Measurements from ENCODE around the gene PPP3R1.

Gene PPP3R1

DNA sequence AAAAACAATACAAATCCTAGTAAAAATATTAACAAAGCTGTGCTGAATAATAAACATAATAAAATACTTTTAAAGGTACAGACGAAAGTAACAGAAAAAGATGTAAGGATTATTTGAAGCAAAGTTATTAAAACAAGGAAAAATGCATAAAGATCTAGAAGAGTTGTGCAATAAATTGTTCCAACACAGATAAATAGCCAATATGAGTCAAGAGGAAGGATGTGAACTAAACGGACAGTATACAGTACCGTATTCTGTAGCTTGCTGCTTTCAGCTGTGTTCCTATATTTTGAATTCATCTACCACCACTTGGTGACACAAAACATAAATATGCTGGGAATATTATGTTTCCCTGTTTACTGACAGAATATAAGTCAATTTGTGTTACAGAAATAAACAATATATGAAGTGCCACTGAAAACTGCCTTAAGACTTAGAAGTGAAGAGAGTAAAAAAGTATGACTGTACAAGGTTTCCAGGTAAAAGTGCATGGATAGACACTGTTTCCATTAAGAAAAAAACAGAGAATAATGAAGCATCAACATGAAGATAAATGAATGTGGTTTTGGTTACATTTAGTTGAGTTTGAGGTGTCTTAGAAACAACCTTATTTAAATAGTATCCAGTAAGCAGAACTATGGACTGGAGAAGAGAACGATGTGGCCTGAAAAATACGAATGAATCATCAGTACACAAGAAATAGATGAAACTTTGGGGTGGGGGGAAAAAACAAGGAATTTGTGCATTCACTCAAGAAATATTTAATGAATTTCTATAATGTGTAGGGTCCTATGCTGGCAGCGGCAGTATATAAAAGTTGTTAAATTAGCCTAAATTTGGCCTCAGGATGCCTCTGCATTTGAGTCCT, 13.1 kb downstream of the PPP3R1 start:
- Histone ChIP-seq H3F3A (ENCODE audit: control insufficient read depth, insufficient read depth) (no peaks in the 10 kb centered on the region), H3K4me1 (ENCODE audit: control insufficient read depth, low read length) (peaks cover 37% of the 10 kb centered on the region)

DNA sequence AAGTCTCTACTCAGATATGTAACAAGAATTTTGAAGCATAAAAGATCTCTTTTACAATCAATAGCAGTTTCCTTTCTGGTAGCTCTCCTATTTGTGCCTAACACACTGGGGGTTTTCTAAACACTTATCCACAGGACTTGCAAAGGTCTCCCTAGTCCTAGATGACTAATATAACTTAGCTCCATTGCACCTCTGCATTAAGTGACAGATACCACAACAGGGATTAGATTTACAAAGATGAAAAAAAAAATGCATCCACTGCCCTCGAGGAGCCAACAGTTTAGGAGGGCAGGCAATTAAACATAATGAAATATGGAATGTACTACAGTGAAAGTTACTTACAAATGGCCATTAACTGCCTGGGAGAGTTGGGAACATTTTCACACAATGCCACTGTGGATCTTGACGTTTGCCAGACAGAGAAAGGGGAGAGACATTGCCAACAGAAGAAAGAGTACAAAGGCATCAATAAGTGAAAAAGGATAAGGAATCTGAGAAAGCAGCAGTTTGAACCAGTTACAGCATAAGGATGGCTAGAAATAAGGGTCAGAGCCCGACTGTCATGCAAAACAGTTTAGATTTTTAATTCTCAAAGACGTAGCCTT, 14.3 kb downstream of the PPP3R1 start:
- Histone ChIP-seq H3F3A (ENCODE audit: control insufficient read depth, insufficient read depth) (0 out of 2 replicates have a peak, but pooled peaks cover under 1% of the 10 kb centered on the region), H3K9me3 (ENCODE audit: control insufficient read depth, insufficient read depth, low read length) (no peaks in the 10 kb centered on the region), H3K4me2 (ENCODE audit: low read length) (no peak overlapping the region), H3K79me2 (ENCODE audit: control insufficient read depth, low read length) (peaks cover 100% of the 10 kb centered on the region), H3K27me3 (ENCODE audit: control insufficient read depth, low read length) (no peaks in the 10 kb centered on the region), H3K4me1 (ENCODE audit: control insufficient read depth, low read length) (peaks cover 37% of the 10 kb centered on the region), H3K36me3 (ENCODE audit: control insufficient read depth, low read length) (peaks cover 54% of the 10 kb centered on the region), H4K20me1 (ENCODE audit: control insufficient read depth, insufficient read depth, low read depth, low read length) (peaks cover 44% of the 10 kb centered on the region), H3K27ac (ENCODE audit: low read depth, low read length) (no peak overlapping the region), H3K4me3 (ENCODE audit: low read length) (no peak overlapping the region), H3K9me2 (replicated peaks; ENCODE audit: control insufficient read depth, low read length) (no peaks in the 10 kb centered on the region)
- TF ChIP-seq, protein P1, sequence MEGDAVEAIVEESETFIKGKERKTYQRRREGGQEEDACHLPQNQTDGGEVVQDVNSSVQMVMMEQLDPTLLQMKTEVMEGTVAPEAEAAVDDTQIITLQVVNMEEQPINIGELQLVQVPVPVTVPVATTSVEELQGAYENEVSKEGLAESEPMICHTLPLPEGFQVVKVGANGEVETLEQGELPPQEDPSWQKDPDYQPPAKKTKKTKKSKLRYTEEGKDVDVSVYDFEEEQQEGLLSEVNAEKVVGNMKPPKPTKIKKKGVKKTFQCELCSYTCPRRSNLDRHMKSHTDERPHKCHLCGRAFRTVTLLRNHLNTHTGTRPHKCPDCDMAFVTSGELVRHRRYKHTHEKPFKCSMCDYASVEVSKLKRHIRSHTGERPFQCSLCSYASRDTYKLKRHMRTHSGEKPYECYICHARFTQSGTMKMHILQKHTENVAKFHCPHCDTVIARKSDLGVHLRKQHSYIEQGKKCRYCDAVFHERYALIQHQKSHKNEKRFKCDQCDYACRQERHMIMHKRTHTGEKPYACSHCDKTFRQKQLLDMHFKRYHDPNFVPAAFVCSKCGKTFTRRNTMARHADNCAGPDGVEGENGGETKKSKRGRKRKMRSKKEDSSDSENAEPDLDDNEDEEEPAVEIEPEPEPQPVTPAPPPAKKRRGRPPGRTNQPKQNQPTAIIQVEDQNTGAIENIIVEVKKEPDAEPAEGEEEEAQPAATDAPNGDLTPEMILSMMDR (IDR thresholded peaks at IDR 0.05; ENCODE audit: low read depth, low read length, poor library complexity, severe bottlenecking) = no peak
- TF ChIP-seq EZH2phosphoT487 (IDR thresholded peaks at IDR 0.05; ENCODE audit: borderline replicate concordance, low read length) = no peak

More for the DNA sequence above, 13.1 kb downstream of the PPP3R1 start:
- peaks cover 100% of the 10 kb centered on the region for H3K79me2 ChIP-seq (ENCODE audit: control insufficient read depth, low read length)
- H3K9me3 ChIP-seq (ENCODE audit: control insufficient read depth, insufficient read depth, low read length) = no peaks in the 10 kb centered on the region
- H3K4me2 ChIP-seq (ENCODE audit: low read length) = no peak overlapping the region
- no peaks in the 10 kb centered on the region for H3K27me3 ChIP-seq (ENCODE audit: control insufficient read depth, low read length)
- no peaks in the 10 kb centered on the region for H3K9me2 ChIP-seq (replicated peaks; ENCODE audit: control insufficient read depth, low read length)
- H3K36me3 ChIP-seq (ENCODE audit: control insufficient read depth, low read length) = peaks cover 55% of the 10 kb centered on the region
- no peak for TF ChIP-seq EZH2phosphoT487 (IDR thresholded peaks at IDR 0.05; ENCODE audit: borderline replicate concordance, low read length)
- TF ChIP-seq, protein P1 (IDR thresholded peaks at IDR 0.05; ENCODE audit: low read depth, low read length, poor library complexity, severe bottlenecking) = no peak
- H4K20me1 ChIP-seq (ENCODE audit: control insufficient read depth, insufficient read depth, low read depth, low read length) = peaks cover 48% of the 10 kb centered on the region
- no peak overlapping the region for H3K27ac ChIP-seq (ENCODE audit: low read depth, low read length)
- no peak overlapping the region for H3K4me3 ChIP-seq (ENCODE audit: low read length)

DNA sequence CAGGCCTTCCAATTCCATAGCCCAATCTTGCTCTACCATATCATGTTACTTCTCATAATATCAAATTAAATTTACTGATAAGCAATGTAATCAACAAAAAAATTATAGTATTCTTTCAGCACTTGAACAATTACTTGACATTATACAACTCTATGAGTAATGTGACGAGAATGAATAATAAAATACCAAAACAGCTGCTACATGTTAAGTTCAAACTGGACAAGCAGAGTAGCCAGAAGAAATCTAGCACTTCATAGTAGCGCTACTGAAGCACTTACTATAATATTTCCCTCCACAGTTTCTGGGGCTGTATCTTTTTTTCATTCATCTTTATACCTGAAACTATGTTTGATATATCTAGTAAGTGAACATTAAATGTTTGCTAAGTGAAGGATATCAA, 14.9 kb downstream of the PPP3R1 start:
- peaks cover 41% of the 10 kb centered on the region for H4K20me1 ChIP-seq (ENCODE audit: control insufficient read depth, insufficient read depth, low read depth, low read length)
- no peaks in the 10 kb centered on the region for H3K27me3 ChIP-seq (ENCODE audit: control insufficient read depth, low read length)
- no peaks in the 10 kb centered on the region for H3K9me3 ChIP-seq (ENCODE audit: control insufficient read depth, insufficient read depth, low read length)
- no peak overlapping the region for H3K4me2 ChIP-seq (ENCODE audit: low read length)
- H3K27ac ChIP-seq (ENCODE audit: low read depth, low read length) = no peak overlapping the region
- TF ChIP-seq, protein P1 (IDR thresholded peaks at IDR 0.05; ENCODE audit: low read depth, low read length, poor library complexity, severe bottlenecking) = no peak
- TF ChIP-seq EZH2phosphoT487 (IDR thresholded peaks at IDR 0.05; ENCODE audit: borderline replicate concordance, low read length) = no peak
- peaks cover 47% of the 10 kb centered on the region for H3K36me3 ChIP-seq (ENCODE audit: control insufficient read depth, low read length)
- 0 out of 2 replicates have a peak, but pooled peaks cover 2% of the 10 kb centered on the region for H3F3A ChIP-seq (ENCODE audit: control insufficient read depth, insufficient read depth)
- peaks cover 100% of the 10 kb centered on the region for H3K79me2 ChIP-seq (ENCODE audit: control insufficient read depth, low read length)
- H3K9me2 ChIP-seq (replicated peaks; ENCODE audit: control insufficient read depth, low read length) = no peaks in the 10 kb centered on the region
- no peak overlapping the region for H3K4me3 ChIP-seq (ENCODE audit: low read length)
- peaks cover 37% of the 10 kb centered on the region for H3K4me1 ChIP-seq (ENCODE audit: control insufficient read depth, low read length)

All from DOHH2 (cell line).